T-cell (primary cell): ENCODE results near the gene LDLRAD4. TPM values are rescaled to one million over a fixed set of nuclear protein-coding genes. Genes with fewer than 3 reads are reported as not detected.

ENCODE experiments used
- ATAC-seq, 4 experiments: fragments of 200-7000 bp in 3 of 4; fragments of 150-1000 bp in 1 of 4; cut with Tn5 transposase; replicated peaks in 1 of 4; 1 replicate in 3 of 4; 2 replicates in 1 of 4; pipeline ENCODE4 v1.10.0; 2021; ENCODE audit warnings: moderate library complexity in 3 of 4, mild to moderate bottlenecking in 2 of 4, moderate number of reproducible peaks in 1 of 4
- CTCF ChIA-PET, 2 donors: fragments of 300-600 bp; sonication (Branson Sonifier 250); formaldehyde crosslinking; loops; one replicate each; lab custom pipeline; 2022; ENCODE audit warnings: antibody characterized with exemption in 2 of 2; lab: Charles Lee
- POLR2A ChIA-PET, 2 donors: fragments of 300-600 bp; sonication (Branson Sonifier 250); formaldehyde crosslinking; loops; one replicate each; lab custom pipeline; 2022; ENCODE audit warnings: antibody characterized with exemption in 2 of 2; lab: Charles Lee
- DNase-seq, 35 experiments: peaks; one replicate each; pipeline versions ENCODE4 v3.0.0 to v3.0.0-alpha.2; 2013 to 2023
- H3K27ac ChIP-seq: one replicate; pipeline ENCODE4 v1.5.1; 2013; ENCODE audit warnings: low read length
- H3K27me3 ChIP-seq, 2 experiments: replicated peaks in 1 of 2; 1 replicate in 1 of 2; 2 replicates in 1 of 2; pipeline versions ENCODE4 v1.6.1 to v1.7.0; 2013; ENCODE audit warnings: low read length in 1 of 2, mixed read lengths in 1 of 2; ENCODE audit not compliant: control insufficient read depth in 2 of 2, insufficient read depth in 2 of 2; ENCODE audit errors: extremely low read depth in 1 of 2
- H3K36me3 ChIP-seq, 2 donors: 1 replicate in 1 of 2; 2 replicates in 1 of 2; pipeline versions ENCODE4 v1.6.1 to v1.7.0; 2013; ENCODE audit warnings: low read length in 1 of 2; ENCODE audit not compliant: control insufficient read depth in 2 of 2, insufficient read depth in 1 of 2; ENCODE audit errors: extremely low read depth in 1 of 2
- H3K4me1 ChIP-seq, 2 experiments: 1 replicate in 1 of 2; 2 replicates in 1 of 2; pipeline versions ENCODE4 v1.6.1 to v1.7.0; 2013; ENCODE audit warnings: low read length in 2 of 2, mixed read lengths in 1 of 2; ENCODE audit not compliant: insufficient read depth in 2 of 2, control insufficient read depth in 1 of 2; ENCODE audit errors: extremely low read depth in 1 of 2
- H3K4me3 ChIP-seq, 2 donors: 1 replicate in 1 of 2; 2 replicates in 1 of 2; pipeline versions ENCODE4 v1.5.1 to v1.7.0; 2013; ENCODE audit warnings: mild to moderate bottlenecking in 2 of 2, low read length in 1 of 2, moderate library complexity in 1 of 2; ENCODE audit not compliant: control insufficient read depth in 1 of 2; ENCODE audit errors: extremely low read depth in 1 of 2
- H3K9me3 ChIP-seq: 2 replicates; pipeline ENCODE4 v1.7.0; 2013
- H3K27ac Mint-ChIP-seq, 2 donors: one replicate each; pipeline ENCODE4 v1.8.0; 2020 to 2021; ENCODE audit warnings: mild to moderate bottlenecking in 2 of 2, mixed read lengths in 2 of 2
- H3K27me3 Mint-ChIP-seq, 2 donors: one replicate each; pipeline ENCODE4 v1.8.0; 2021 to 2022; ENCODE audit warnings: mixed read lengths in 2 of 2
- H3K36me3 Mint-ChIP-seq: one replicate; pipeline ENCODE4 v1.8.0; 2021; ENCODE audit warnings: mixed read lengths
- H3K4me1 Mint-ChIP-seq, 3 donors: one replicate each; pipeline ENCODE4 v1.8.0; 2020 to 2022; ENCODE audit warnings: mixed read lengths in 3 of 3, mild to moderate bottlenecking in 1 of 3
- H3K4me3 Mint-ChIP-seq, 3 donors: one replicate each; pipeline ENCODE4 v1.8.0; 2020 to 2022; ENCODE audit warnings: mild to moderate bottlenecking in 3 of 3, mixed read lengths in 3 of 3, moderate library complexity in 3 of 3
- H3K9me3 Mint-ChIP-seq, 3 donors: one replicate each; pipeline ENCODE4 v1.8.0; 2020 to 2022; ENCODE audit warnings: mixed read lengths in 3 of 3
- WGBS: methylation state at CpG from one replicate; pipeline ENCODE4 v1.1.5; 2013; ENCODE audit warnings: missing lambda C conversion rate; ENCODE audit not compliant: insufficient coverage; 5-methylcytosine and 5-hydroxymethylcytosine counted together
- total RNA-seq, 35 experiments: library from RNA in 6 of 35; stranded (reverse) in 6 of 35; fragments of 120-200 nt in 1 of 35; gene quantifications; one replicate each; pipeline versions ENCODE4 v1.2.1 to v1.2.4 and lab custom pipeline; 2013 to 2026

LDLRAD4 gene
- total RNA-seq, 5 donors from 2014 or later (not counting 1 experiment from before 2014, with no cell fraction given) = 57.6 to 80.8 (median 72.4) TPM

- Mint-ChIP-seq H3K27ac (peak overlapping the region; percentile 76 to 85), H3K27me3 (no peaks in the 10 kb centered on the region), H3K36me3 (no peaks in the 10 kb centered on the region), H3K9me3 (no peaks in the 10 kb centered on the region), H3K4me3 (peak overlapping the region in 1 of 3 donors; percentile 50), H3K4me1 (peaks cover 65 to 74% (median 69%) of the 10 kb centered on the region in 3 donors)
- Histone ChIP-seq H3K9me3 (no peaks in the 10 kb centered on the region), H3K4me3 (no peak overlapping the region), H3K27me3 (peaks cover 0 to 5% of the 10 kb centered on the region in 2 experiments), H3K27ac (peak overlapping the region; percentile 40), H3K36me3 (no peaks in the 10 kb centered on the region), H3K4me1 (peaks cover 38 to 60% of the 10 kb centered on the region in 2 experiments)
- peak in 5 of 35 experiments; percentile 16 to 49 (median 39) for DNase-seq
- WGBS = 49% methylated on average over 2 of the region's 10 CpGs
- CTCF ChIA-PET = interaction anchor here in 1 of 2 donors (0.6 kb wide), 1 partner anchor 9 kb away, joined by 3 read pairs; no protein-coding TSS in a partner anchor
- POLR2A ChIA-PET = no interaction called here
- peak in 3 of 4 experiments; percentile 15 to 39 (median 18) for ATAC-seq
Measured at GRCh38 chr18:13371689-13372418, 153.3 kb downstream of the LDLRAD4 start.

GRCh38 chr18:13372531-13372951 lies 154.0 kb downstream of the LDLRAD4 start:
- H3K4me3 ChIP-seq = no peak overlapping the region
- Mint-ChIP-seq H3K27me3 (no peaks in the 10 kb centered on the region), H3K4me3 (peak overlapping the region in 1 of 3 donors; percentile 50), H3K36me3 (no peaks in the 10 kb centered on the region), H3K9me3 (no peaks in the 10 kb centered on the region), H3K4me1 (peaks cover 66 to 81% (median 75%) of the 10 kb centered on the region in 3 donors), H3K27ac (peak overlapping the region; percentile 76 to 85)
- H3K27ac ChIP-seq = no peak overlapping the region
- CTCF ChIA-PET = interaction anchor here in 1 of 2 donors (0.6 kb wide), 1 partner anchor 8 kb away, joined by 3 read pairs; no protein-coding TSS in a partner anchor
- POLR2A ChIA-PET = no interaction called here
- peaks cover 44 to 67% of the 10 kb centered on the region in 2 experiments for H3K4me1 ChIP-seq
- DNase-seq (peak in 1 of 35 experiments; percentile 12), ATAC-seq (no peak)
- 93% methylated on average over 3 of the region's 8 CpGs for WGBS
- no peaks in the 10 kb centered on the region for H3K36me3 ChIP-seq
- no peaks in the 10 kb centered on the region for H3K9me3 ChIP-seq
- H3K27me3 ChIP-seq = peaks cover 0 to under 1% of the 10 kb centered on the region in 2 experiments

DNA sequence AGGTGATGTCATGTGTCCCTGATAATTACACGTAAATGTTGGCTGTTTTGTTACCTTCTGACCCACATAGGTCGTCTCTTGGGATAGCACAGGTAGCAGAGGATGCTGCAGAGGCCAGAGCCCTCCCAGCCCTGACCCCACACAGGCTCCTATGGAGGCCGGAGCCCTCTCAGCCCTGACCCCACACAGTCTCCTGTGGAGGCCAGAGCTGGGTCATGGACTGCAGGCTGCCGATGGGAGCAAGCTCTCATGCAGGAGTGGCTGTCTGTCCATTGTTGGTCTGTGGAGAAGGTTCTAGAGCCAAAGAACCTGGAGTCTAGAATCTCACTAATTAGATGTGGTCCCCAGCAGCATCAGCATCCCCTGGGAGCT lies 155.5 kb downstream of the LDLRAD4 start:
- Mint-ChIP-seq H3K4me3 (no peak overlapping the region), H3K27me3 (no peaks in the 10 kb centered on the region), H3K27ac (peak overlapping the region in 1 of 2 donors; percentile 92), H3K9me3 (no peaks in the 10 kb centered on the region), H3K36me3 (no peaks in the 10 kb centered on the region), H3K4me1 (peaks cover 70 to 90% (median 85%) of the 10 kb centered on the region in 3 donors)
- Histone ChIP-seq H3K36me3 (no peaks in the 10 kb centered on the region), H3K4me1 (peaks cover 59 to 78% of the 10 kb centered on the region in 2 experiments), H3K27ac (no peak overlapping the region), H3K27me3 (no peaks in the 10 kb centered on the region), H3K4me3 (no peak overlapping the region), H3K9me3 (no peaks in the 10 kb centered on the region)
- ChIA-PET CTCF (no interaction called here), POLR2A (interaction anchor here (0.5 to 1.2 kb wide), 3 partner anchors 10 to 324 kb away, joined by 3 read pairs; no protein-coding TSS in a partner anchor)
- 100% methylated on average over 2 of the region's 4 CpGs for WGBS
- DNase-seq (no peak), ATAC-seq (no peak)

DNA sequence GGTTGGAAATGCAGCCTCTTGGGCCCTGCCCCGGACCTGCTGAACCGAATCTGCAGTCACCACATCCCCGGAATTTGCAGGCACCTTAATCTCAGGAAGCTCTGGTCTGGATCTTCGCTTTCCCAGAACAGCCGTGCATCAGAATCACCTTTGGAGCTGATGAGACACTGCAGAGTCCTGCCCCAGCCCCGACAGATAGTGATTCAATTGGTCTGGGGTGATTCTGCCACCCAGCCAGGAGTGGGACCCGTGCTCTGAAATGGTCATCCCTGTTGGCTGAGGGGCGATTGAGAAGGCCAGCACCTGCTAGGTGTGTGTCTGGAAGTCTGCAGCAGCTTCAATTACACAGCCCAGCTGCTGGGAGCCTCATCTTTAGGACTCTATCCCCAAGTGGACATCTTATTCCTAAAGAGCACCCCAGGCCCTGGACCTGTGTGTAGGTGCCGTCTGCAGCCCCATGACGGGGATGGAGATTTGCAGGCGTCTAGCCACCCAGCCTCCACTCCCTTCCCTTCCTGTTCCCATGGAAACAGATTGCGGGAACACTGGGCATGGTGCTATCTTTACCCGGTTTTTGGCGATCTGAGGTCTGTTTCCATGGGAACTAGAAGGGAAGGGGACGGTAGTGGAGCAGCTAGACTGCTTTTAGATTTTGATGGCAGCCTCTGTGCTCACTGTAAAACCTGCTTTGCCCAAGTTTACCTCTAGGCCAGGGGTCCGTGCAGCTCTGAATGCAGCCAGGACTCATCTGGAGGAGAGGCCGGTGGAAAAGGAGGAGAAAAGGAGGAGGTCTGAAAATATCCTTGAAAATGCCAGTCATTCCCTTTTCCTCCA lies 156.1 kb downstream of the LDLRAD4 start:
- ChIA-PET CTCF (no interaction called here), POLR2A (no interaction called here)
- Mint-ChIP-seq H3K36me3 (no peaks in the 10 kb centered on the region), H3K27me3 (no peaks in the 10 kb centered on the region), H3K9me3 (no peaks in the 10 kb centered on the region), H3K4me1 (peaks cover 67 to 90% (median 85%) of the 10 kb centered on the region in 3 donors), H3K4me3 (peak overlapping the region; percentile 9 to 60 (median 59)), H3K27ac (peak overlapping the region; percentile 92 to 98)
- Histone ChIP-seq H3K27ac (peak overlapping the region; percentile 91), H3K9me3 (no peaks in the 10 kb centered on the region), H3K27me3 (no peaks in the 10 kb centered on the region), H3K4me1 (peaks cover 60 to 78% of the 10 kb centered on the region in 2 experiments), H3K36me3 (no peaks in the 10 kb centered on the region), H3K4me3 (no peak overlapping the region)
- DNase-seq (peak in 1 of 35 experiments; percentile 53), ATAC-seq (peak; percentile 6 to 38 (median 10))
- WGBS = 89% methylated on average over 10 of the region's 17 CpGs

DNA sequence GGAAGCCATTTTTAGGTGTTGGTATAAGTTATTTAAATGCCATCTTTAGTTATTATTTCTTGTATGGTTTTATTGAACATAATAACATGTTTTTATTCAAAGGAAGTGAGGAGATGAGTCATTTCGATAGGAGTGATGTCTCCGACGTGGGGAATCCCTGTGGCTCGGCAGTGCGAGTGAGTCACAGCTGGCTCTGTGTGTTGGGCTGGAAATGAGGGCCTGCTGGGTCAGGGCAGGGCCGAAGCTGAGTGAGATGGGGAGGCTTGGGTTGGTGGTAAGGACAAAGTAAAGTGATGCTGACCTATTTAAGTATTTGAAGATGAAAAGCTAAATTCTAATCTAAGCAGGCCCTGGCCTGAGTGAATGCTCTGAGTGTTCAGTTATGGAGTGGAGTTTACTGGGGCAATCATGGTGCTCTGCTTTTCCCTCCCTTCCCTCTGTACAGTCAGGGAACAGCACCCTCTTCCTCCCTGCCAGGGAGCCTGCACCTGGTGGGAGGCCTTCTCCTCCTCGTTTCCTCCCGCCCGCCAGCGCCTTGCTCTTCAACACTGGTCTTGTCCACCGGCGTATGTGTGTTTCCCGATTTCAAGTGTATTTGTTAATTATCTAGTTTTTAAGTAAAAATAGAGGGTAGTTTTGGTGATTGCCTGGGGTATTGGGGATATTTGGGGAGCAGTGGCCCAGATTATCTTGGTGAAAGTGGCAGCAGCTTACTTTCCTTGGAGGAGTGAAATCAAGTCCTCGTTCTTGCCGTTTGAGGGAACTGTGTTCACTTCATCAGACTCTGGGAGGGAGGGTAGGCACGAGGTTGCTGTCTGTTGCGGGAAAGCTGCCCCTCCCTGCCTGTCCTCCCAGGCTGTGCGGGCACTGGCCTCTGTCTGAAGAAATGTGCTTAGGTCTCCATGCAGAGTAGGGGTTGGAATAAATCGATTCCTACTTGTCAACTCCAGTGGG lies 157.0 kb downstream of the LDLRAD4 start:
- peak overlapping the region; percentile 91 for H3K27ac ChIP-seq
- WGBS = 31% methylated on average over 12 of the region's 19 CpGs
- ChIA-PET CTCF (no interaction called here), POLR2A (interaction anchor here in 1 of 2 donors (0.6 kb wide), 1 partner anchor 192 kb away, joined by 3 read pairs; no protein-coding TSS in a partner anchor)
- Mint-ChIP-seq H3K4me3 (peak overlapping the region; percentile 59 to 73 (median 60)), H3K36me3 (no peaks in the 10 kb centered on the region), H3K4me1 (peaks cover 68 to 89% (median 86%) of the 10 kb centered on the region in 3 donors), H3K9me3 (no peaks in the 10 kb centered on the region), H3K27ac (peak overlapping the region; percentile 92 to 98), H3K27me3 (no peaks in the 10 kb centered on the region)
- no peaks in the 10 kb centered on the region for H3K27me3 ChIP-seq
- no peaks in the 10 kb centered on the region for H3K9me3 ChIP-seq
- no peaks in the 10 kb centered on the region for H3K36me3 ChIP-seq
- H3K4me3 ChIP-seq = no peak overlapping the region
- H3K4me1 ChIP-seq = peaks cover 60 to 81% of the 10 kb centered on the region in 2 experiments
- ATAC-seq = peak; percentile 67 to 74 (median 72)
- DNase-seq = peak in 32 of 35 experiments; percentile 29 to 84 (median 56)
